GM12892 (cell line): ENCODE data around the gene OR52E5. TPM values are rescaled to one million over a fixed set of nuclear protein-coding genes. Genes with fewer than 3 reads are reported as not detected.

ENCODE experiments used
- DNase-seq: peaks from one replicate; pipeline ENCODE4 v3.0.0; 2011; ENCODE audit not compliant: insufficient read length
- FAIRE-seq: peaks from 2 replicates; lab custom pipeline; 2011; peaks lifted over from hg19 to GRCh38; lab: Jason Lieb, UNC
- POLR2A ChIP-seq: IDR thresholded peaks from 2 replicates; pipeline ENCODE4 v1.6.1; 2011; ENCODE audit warnings: low read depth, low read length, control low read depth
- POLR2AphosphoS5 ChIP-seq: IDR thresholded peaks from 2 replicates; pipeline ENCODE4 v1.6.1; 2011; ENCODE audit warnings: low read depth, low read length, control low read depth
- TAF1 ChIP-seq: IDR thresholded peaks from 2 replicates; pipeline ENCODE4 v1.6.1; 2011; ENCODE audit warnings: low read depth, mild to moderate bottlenecking, control low read depth, low read length, borderline replicate concordance
- polyA plus RNA-seq: library from polyadenylated mRNA; unstranded; fragments of >200 nt; gene quantifications from one replicate; pipeline ENCODE4 v1.2.1, GENCODE V29; 2012; ENCODE audit warnings: missing spikeins, inconsistent platforms; ENCODE audit not compliant: missing spikeins

OR52E5 gene
- polyA plus RNA-seq = not detected

GRCh38 chr11:5892908-5893307 is at the start of gene OR52E5:
OR52E5 (plus strand) TSS chr11:5893208; CDS start chr11:5900777, 7,569 bp downstream.
- no peak for TF ChIP-seq TAF1
- TF ChIP-seq POLR2AphosphoS5 = no peak
- TF ChIP-seq POLR2A = no peak
- DNase-seq = no peak
- no peak for FAIRE-seq

GRCh38 chr11:5846701-5847100 is 46.3 kb upstream of the OR52E5 start:
- TF ChIP-seq POLR2AphosphoS5 = no peak
- no peak for TF ChIP-seq TAF1
- TF ChIP-seq POLR2A = no peak
- no peak for FAIRE-seq
- DNase-seq = no peak

DNA sequence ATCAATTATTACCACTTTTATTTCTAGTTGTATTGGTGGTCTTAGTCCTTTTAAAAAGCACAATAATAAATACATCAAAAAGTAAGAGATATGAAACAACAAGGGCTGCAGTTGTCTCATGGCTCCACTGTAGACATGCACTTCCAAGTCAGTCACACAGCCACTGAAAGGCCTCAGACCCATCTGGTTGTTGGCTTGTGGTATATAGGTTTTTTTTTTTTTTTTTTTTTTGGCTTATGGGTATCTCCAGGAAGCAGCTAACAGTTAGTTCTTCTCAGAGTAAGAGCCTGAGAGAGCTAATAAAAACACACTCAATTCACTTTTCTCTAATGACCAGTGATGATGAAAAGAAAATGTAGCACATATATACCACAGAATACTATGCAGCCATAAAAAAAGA is 45.3 kb upstream of the OR52E5 start:
- no peak for DNase-seq
- no peak for TF ChIP-seq TAF1
- no peak for TF ChIP-seq POLR2A
- TF ChIP-seq POLR2AphosphoS5 = no peak
- FAIRE-seq = no peak

DNA sequence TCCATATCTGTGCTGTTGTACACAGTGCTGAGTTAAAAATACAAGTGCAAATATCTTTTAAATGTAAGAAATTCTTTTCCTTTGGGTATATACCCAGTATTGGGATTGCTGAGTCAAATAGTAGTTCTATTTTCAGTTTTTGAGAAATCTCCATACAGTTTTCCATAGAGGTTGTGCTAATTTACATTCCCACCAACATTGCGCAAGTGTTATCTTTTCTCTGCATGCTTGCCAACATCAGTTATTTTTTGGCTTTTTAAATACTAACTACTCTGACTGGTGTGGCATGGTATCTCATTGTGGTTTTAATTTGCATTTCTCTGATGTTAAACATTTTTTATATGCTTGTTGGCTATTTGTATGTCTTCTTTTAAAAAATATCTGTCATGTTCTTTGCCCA is 42.0 kb upstream of the OR52E5 start:
- FAIRE-seq = no peak
- TF ChIP-seq POLR2A (no peak), POLR2AphosphoS5 (no peak), TAF1 (no peak)
- no peak for DNase-seq

DNA sequence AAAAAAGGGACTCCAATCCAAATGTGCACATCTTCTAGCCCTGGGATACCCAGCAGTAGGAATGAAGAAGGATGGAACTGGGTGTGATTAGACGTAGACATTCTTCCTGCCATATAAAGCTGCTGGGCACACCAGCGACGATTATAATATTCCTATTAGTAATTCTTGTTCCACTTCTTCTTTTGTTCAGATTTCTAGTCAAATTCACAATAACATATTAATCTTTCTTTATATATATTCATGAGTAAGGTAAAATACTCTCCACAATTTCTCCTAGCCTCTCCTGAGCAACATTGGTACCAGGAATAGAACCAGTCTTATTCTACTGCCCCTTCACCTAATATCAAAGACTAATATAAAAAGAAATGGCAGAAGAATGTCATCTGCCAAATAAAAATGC is 35.4 kb upstream of the OR52E5 start, which contains the start of gene OR52E8:
TSS of gene OR52E8 (minus strand) at position 101 of the 400 bp plus-strand sequence. CDS start at position 101, 0 bp downstream.
- no peak for FAIRE-seq
- no peak for TF ChIP-seq TAF1
- no peak for TF ChIP-seq POLR2A
- no peak for TF ChIP-seq POLR2AphosphoS5
- no peak for DNase-seq

- DNase-seq (no peak), FAIRE-seq (no peak)
- TF ChIP-seq TAF1 (no peak), POLR2A (no peak), POLR2AphosphoS5 (no peak)
Observed at GRCh38 chr11:5865826-5866225, 27.2 kb upstream of the OR52E5 start.

DNA sequence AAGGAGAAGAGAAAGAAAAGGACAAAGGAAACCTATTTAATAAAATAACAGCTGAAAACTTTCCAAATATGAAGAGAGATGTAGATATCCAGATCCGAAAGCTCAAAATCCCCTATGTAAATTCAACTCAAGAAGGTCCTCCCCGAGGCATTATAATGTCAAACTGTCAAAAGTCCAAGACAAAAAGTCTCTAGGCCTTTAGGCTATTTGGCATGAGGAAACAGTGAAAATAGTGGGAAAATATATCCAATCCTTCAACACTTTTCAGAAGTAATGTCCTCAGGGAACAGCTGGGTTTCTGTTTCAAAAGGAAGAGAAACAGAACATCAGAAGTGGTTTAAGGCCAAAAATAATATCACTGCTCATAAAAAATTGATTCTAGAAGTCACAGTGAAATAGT is 14.4 kb upstream of the OR52E5 start:
- DNase-seq (no peak), FAIRE-seq (no peak)
- TF ChIP-seq POLR2A (no peak), TAF1 (no peak), POLR2AphosphoS5 (no peak)

DNA sequence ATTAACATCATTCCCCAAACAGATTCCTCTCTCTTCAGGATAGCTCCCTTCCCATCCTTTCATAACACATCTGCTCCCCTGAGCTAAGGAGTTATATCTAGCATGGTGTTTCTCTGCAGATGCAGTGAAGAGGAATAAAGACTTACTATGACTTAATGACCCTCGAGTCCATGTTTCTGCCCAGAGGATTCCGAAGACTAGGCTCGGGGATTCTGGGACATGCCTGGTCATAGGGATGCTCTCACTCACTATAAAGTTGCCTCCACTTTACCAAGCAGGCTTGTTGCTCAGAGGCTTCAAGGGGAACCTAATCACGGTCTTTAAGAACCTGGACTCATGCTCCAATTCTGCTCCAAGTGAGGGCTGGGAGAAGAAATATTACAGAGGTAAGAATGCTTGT is 12.7 kb upstream of the OR52E5 start, which contains the start of gene OR52E4:
TSS of gene OR52E4 (plus strand) at position 301 of the 400 bp plus-strand sequence. CDS start 3,664 bp downstream, outside the sequence.
- DNase-seq (no peak), FAIRE-seq (no peak)
- TF ChIP-seq POLR2AphosphoS5 (no peak), TAF1 (no peak), POLR2A (no peak)

GRCh38 chr11:5881756-5882155 is 11.3 kb upstream of the OR52E5 start:
- TF ChIP-seq POLR2AphosphoS5 = no peak
- no peak for TF ChIP-seq POLR2A
- TF ChIP-seq TAF1 = no peak
- DNase-seq = no peak
- FAIRE-seq = no peak

DNA sequence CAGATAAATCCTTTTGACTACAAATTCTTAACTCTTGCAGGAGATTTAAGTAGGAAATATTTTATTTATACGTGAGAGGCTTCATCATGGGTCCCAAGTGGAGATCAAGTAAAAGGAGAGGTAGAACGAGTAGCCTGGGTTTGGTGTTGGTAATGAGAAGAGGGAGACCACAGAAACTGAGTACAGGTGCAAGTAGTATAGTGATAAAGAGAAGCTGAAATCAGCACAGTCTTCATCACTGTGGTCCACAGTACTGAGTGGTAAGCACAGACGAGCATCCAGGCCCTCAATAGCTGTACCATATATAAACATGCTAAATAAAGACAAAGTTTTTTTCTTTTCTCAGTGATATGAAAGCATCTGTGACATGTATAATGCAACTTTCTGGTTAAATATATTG is 5.8 kb upstream of the OR52E5 start:
- no peak for DNase-seq
- no peak for TF ChIP-seq POLR2A
- TF ChIP-seq TAF1 = no peak
- no peak for TF ChIP-seq POLR2AphosphoS5
- FAIRE-seq = no peak

GRCh38 chr11:5887661-5888060 is 5.3 kb upstream of the OR52E5 start:
- FAIRE-seq = no peak
- TF ChIP-seq TAF1 (no peak), POLR2AphosphoS5 (no peak), POLR2A (no peak)
- DNase-seq = no peak

GRCh38 chr11:5891216-5891800 is 1.7 kb upstream of the OR52E5 start:
- TF ChIP-seq POLR2AphosphoS5 (no peak), POLR2A (no peak), TAF1 (no peak)
- DNase-seq (no peak), FAIRE-seq (no peak)
